ENCODE measurements around the gene RORC. TPM values are rescaled to one million over a fixed set of nuclear protein-coding genes. Genes with fewer than 3 reads are reported as not detected.
"Not testable (repeated sequence)": the region's sequence is repeated elsewhere in the genome, so short reads cannot be mapped to it uniquely, and the experiment has no call there.

The RORC gene
- total RNA-seq, 1 experiment from 2014 or later, result not detected

DNA sequence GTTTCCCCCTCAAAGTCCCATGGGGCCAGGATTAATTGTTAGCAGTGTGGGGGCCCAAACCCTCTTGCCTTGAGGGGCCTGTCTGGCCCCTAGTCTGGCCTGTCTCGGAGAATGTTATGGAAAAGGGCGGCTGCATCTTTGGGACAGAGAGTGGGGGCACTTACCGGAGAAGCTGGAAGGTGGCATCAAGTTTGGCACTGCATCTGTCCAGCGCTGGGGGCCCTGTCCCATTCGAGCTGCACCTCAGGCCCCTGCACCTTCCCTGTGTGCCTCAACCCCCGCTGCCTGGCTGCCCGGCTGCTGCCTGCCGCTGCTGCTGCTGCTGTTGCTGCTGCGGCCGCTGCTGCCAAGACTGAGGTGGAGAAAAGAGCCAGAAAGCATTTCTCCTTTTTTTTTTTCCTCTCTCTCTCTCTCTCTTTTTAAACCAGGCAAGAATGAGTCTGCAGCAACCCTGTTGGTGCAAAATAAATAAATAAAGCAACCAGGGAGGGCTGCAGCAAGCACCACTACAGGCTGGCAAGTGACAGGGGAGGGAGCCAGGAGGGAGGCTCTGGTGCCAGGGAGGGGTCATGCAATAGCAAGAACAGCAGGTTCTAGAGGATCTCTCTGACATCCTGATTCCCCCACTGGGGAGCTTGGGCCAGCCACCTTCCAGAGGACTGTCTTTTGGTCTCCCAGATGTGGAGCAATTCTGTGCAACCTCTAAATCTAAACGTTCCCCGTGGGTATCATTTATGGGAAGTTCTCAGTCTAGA lies 26.4 kb downstream of the RORC start, which contains the start of gene LINGO4:
TSS of gene LINGO4 (minus strand) at position 354 of the 755 bp plus-strand sequence. CDS start 2,715 bp downstream, outside the sequence.
- no peak for DNase-seq (ENCODE audit: low read depth)

GRCh38 chr1:151803915-151804314 lies 27.7 kb downstream of the RORC start:
- DNase-seq (ENCODE audit: low read depth), result no peak

GRCh38 chr1:151803164-151803563 lies 28.4 kb downstream of the RORC start:
- no peak for DNase-seq (ENCODE audit: low read depth)

DNA sequence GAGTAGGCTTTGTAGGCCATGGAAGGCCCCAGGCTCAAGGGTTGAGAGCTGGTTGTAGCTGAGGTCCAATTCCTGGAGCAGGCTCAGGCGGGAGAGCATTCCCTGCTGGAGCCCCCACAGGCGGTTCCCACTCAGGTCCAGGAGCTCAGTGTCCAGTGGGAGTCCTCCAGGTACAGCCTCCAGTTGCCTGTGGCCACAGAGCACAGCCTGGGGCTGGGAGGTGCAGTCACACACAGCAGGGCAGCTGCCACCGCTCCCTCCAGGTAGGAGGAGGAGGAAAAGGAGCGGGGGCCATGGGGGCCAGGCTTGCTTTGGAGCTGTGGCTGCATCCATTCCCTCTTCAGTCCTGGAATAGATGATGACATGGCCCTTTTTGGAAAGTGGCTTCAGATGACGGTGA lies 29.2 kb downstream of the RORC start:
- DNase-seq (ENCODE audit: low read depth), result no peak

DNA sequence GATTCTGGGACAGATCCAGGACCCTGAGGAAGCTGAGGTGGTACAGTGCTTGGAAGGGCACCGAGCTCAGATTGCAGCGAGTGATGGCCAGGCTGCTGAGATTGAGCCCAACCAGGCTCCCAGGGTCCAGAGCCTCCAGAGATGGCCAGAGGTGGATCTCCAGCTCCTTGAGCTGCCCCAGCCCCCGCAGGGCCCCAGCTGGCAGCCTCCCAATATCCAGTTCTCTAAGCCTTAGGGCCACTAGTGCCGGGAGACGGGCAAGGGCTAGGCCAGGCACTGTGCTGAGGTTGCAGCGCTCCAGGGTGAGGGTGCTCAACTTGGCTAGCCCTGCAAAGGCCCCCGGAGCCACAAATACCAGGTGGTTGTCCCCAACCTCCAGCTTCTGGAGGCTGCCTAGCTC lies 29.8 kb downstream of the RORC start:
- DNase-seq (ENCODE audit: low read depth), result no peak

GRCh38 chr1:151801310-151801820 lies 30.2 kb downstream of the RORC start:
- no peak for DNase-seq (ENCODE audit: low read depth)

DNA sequence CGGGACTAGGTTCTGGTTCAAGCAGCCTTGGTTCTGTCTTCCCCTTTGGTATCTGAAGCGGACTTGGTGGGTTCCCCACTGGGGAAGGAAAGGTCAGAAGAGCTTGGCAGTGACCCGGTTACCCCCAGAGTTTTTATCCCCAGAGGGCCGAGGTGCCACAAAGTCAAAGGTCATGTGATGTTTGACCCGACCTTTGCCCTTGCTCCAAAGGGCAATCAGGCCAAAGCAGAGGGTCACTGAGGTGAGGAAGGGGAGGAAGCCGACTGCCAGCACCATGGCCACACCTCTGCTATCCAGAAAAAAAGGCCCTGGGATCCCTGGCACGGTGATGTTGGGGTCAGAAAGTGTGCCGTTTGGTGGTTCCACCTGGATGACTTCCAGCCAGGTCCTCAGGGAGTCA lies 30.8 kb downstream of the RORC start:
- DNase-seq (ENCODE audit: low read depth), result no peak

- peak; percentile 46 for DNase-seq (ENCODE audit: low read depth)
Observed at GRCh38 chr1:151799179-151800022, 32.2 kb downstream of the RORC start.

DNA sequence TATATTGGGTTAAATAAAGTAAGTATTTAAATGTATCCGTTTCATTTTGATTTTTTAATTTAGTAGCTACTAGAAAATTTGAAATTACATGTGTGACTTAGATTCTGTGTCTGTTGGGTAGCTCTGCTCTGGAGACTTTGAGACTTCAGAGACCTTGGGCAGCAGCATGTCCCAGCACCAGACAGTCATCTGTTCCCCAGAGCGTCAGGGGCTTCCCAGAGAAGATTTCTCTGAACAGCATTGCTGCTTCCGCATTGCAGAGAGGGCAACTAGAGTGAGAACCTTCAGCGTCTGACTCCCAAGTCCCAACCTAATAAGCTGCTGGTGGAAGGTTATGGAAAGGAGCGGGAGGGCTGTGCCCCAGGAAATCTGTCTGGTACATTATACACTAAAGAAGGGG lies 33.0 kb downstream of the RORC start:
- no peak for DNase-seq (ENCODE audit: low read depth)

DNA sequence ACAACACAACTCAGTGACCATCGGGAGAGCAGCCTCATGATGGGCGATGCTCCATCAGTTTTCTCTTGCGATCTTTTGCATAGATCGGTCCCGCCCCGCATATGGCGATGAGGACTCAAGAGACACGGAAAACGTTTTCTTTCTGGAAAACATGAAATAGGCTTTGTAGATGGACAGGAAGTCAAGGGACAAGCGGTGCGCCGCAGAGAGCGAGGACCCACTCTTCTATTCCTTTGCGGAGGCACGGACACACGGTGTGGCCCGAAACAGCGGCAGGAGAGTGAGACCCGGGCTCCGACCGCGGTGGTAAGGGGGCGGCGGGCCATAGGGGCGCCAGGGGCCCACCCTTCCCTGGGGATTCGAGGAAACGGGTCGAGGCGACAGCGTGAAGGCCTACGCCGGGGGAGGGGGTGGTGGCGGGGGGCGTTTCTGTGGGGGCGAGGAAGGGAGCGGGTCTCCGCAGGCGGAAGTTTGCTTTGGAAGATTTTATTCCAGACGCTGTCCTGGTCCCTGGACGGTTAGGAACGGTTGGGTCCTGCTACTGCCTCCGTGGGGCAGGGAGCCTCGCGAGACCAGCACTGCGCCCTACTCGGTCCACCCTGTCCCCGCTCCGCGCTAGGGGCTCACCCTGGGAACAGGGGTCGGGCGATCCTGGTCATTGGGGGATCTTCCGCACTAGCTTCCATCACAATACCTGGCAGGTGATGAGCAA lies 40.5 kb downstream of the RORC start:
- peak; percentile 52 for DNase-seq (ENCODE audit: low read depth)

GRCh38 chr1:151790071-151790939 lies 41.3 kb downstream of the RORC start, which contains the start of gene TDRKH:
TSS of gene TDRKH (minus strand) at chr1:151790500. CDS start at chr1:151783022, 7,478 bp downstream.
- DNase-seq (ENCODE audit: low read depth), result peak; percentile 100

DNA sequence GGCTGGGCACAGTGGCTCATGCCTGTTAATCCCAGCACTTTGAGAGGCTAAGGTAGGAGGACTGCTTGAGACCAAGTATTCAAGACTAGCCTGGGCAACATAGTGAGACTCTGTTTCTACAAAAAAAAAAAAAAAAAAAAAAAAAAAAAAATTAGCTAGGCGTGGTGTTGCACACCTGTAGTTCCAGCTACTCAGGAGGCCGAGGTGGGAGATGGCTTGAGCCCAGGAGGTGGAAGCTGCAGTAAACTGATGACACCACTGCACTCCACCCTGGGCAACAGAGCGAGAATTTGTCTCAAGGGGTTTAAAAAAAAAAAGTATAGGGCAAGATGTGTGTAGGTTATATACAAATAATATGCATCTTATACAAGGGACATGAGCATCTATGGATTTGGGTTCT lies 43.9 kb downstream of the RORC start:
- no peak for DNase-seq (ENCODE audit: low read depth)

GRCh38 chr1:151783796-151784195 lies 47.8 kb downstream of the RORC start:
- DNase-seq (ENCODE audit: low read depth), result no peak

- DNase-seq (ENCODE audit: low read depth), result no peak
Observed at GRCh38 chr1:151782741-151783140, 48.9 kb downstream of the RORC start.

GRCh38 chr1:151782026-151782425 lies 49.6 kb downstream of the RORC start:
- DNase-seq (ENCODE audit: low read depth), result not testable (repeated sequence)

- DNase-seq (ENCODE audit: low read depth), result not testable (repeated sequence)
Observed at GRCh38 chr1:151780736-151781135, 50.9 kb downstream of the RORC start.

GRCh38 chr1:151779852-151780251 lies 51.8 kb downstream of the RORC start:
- DNase-seq (ENCODE audit: low read depth), result no peak

DNA sequence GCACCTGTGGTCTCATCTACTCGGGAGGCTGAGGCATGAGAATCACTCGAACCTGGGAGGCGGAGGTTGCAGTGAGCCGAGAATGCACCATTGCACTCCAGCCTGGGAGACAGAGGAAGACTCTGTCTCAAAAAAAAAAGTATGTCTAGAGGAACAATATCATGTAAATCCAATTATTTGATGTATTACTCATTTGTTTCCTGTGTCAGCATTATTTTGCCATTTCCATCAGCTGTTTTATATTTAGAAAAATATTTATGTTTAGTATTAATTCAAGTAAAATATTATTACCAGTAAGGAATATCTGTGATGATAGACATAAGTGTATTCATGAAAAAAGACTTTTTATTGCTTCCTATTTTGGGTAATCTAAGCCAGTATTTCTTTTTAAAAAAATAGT lies 54.3 kb downstream of the RORC start:
- no peak for DNase-seq (ENCODE audit: low read depth)

DNA sequence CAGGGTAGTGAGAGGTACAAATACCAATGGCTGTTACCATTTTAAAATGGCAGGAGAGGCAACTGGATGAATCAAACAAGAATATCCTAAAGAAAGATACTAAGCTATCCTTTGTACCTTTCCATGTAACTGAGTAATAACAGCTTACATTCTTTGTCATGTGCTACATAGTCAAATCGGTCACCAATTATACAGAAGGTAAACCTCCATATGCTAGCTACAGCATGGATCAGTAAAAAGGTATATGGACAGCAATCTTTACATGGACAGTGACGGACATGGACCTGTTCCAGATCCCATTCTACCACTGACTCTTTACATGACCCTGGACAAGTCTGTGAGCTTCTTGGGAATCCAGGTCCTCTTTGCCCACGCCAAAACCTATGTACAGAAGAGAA lies 54.9 kb downstream of the RORC start:
- DNase-seq (ENCODE audit: low read depth), result no peak

GRCh38 chr1:151775894-151776664 lies 55.5 kb downstream of the RORC start:
- no peak for DNase-seq (ENCODE audit: low read depth)

Measured in M059J (cell line).